ENCODE measurements around the gene STARD5.

Gene STARD5

DNA sequence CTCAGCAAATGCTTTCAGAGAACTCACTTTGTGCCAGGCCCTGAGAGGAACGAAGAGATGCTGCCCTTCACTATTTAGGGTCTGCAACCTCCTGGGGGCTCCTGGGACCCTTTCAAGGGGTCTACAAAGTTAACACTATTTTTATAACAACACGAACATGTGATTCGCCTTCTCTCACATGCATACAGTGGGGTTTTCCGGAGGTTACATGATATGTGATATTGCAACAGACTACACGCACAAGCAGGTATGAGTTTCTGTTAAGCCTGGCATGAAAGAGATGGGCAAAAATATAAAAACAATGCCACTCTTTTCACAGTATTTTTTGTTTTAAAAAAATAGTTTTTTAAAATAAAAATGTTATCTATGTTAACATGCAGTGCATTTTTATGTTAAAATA is 10.3 kb downstream of the STARD5 start:
- H3K4me2 ChIP-seq (ENCODE audit: low read depth, low read length, poor library complexity, severe bottlenecking), result no peak overlapping the region
- H3K4me1 ChIP-seq (ENCODE audit: insufficient read depth, low read length, poor library complexity, severe bottlenecking), result no peaks in the 10 kb centered on the region

GRCh38 chr15:81312790-81313543 is 11.0 kb downstream of the STARD5 start:
- H3K9ac ChIP-seq (ENCODE audit: low read depth, low read length, poor library complexity, severe bottlenecking), result no peak overlapping the region
- no peak for TF ChIP-seq EZH2phosphoT487 (IDR thresholded peaks at IDR 0.05; ENCODE audit: borderline replicate concordance)
- TF ChIP-seq, protein P1, sequence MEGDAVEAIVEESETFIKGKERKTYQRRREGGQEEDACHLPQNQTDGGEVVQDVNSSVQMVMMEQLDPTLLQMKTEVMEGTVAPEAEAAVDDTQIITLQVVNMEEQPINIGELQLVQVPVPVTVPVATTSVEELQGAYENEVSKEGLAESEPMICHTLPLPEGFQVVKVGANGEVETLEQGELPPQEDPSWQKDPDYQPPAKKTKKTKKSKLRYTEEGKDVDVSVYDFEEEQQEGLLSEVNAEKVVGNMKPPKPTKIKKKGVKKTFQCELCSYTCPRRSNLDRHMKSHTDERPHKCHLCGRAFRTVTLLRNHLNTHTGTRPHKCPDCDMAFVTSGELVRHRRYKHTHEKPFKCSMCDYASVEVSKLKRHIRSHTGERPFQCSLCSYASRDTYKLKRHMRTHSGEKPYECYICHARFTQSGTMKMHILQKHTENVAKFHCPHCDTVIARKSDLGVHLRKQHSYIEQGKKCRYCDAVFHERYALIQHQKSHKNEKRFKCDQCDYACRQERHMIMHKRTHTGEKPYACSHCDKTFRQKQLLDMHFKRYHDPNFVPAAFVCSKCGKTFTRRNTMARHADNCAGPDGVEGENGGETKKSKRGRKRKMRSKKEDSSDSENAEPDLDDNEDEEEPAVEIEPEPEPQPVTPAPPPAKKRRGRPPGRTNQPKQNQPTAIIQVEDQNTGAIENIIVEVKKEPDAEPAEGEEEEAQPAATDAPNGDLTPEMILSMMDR (conservative IDR thresholded peaks at IDR 0.05; ENCODE audit: low read length), result no peak
- H3K4me3 ChIP-seq (ENCODE audit: low read length, poor library complexity, severe bottlenecking), result no peak overlapping the region
- H3F3A ChIP-seq (ENCODE audit: low read depth), result no peaks in the 10 kb centered on the region
- H3K79me2 ChIP-seq (ENCODE audit: insufficient read depth, low read length), result no peaks in the 10 kb centered on the region
- H3K4me2 ChIP-seq (ENCODE audit: low read depth, low read length, poor library complexity, severe bottlenecking), result no peak overlapping the region
- no peak overlapping the region for H2AFZ ChIP-seq (ENCODE audit: low read length)
- no peaks in the 10 kb centered on the region for H3K9me3 ChIP-seq (ENCODE audit: insufficient read depth, low read depth, low read length)
- no peaks in the 10 kb centered on the region for H3K27me3 ChIP-seq (ENCODE audit: insufficient read depth, low read length, poor library complexity, severe bottlenecking)
- no peaks in the 10 kb centered on the region for H3K9me2 ChIP-seq (replicated peaks; ENCODE audit: low read depth, low read length)
- H3K4me1 ChIP-seq (ENCODE audit: insufficient read depth, low read length, poor library complexity, severe bottlenecking), result no peaks in the 10 kb centered on the region
- H4K20me1 ChIP-seq (ENCODE audit: insufficient read depth, low read length, poor library complexity, severe bottlenecking), result no peaks in the 10 kb centered on the region
- peaks cover 37% of the 10 kb centered on the region; the same call in 1 of the 2 replicates for H3K36me3 ChIP-seq (ENCODE audit: insufficient read depth, low read length)

More for the DNA sequence above, 10.3 kb downstream of the STARD5 start:
- Histone ChIP-seq H3K4me3 (ENCODE audit: low read length, poor library complexity, severe bottlenecking) (no peak overlapping the region), H4K20me1 (ENCODE audit: insufficient read depth, low read length, poor library complexity, severe bottlenecking) (no peaks in the 10 kb centered on the region), H3K9me3 (ENCODE audit: insufficient read depth, low read depth, low read length) (no peaks in the 10 kb centered on the region), H3K27me3 (ENCODE audit: insufficient read depth, low read length, poor library complexity, severe bottlenecking) (no peaks in the 10 kb centered on the region), H3K9me2 (replicated peaks; ENCODE audit: low read depth, low read length) (no peaks in the 10 kb centered on the region), H3K36me3 (ENCODE audit: insufficient read depth, low read length) (peaks cover 29% of the 10 kb centered on the region; the same call in 1 of the 2 replicates), H3K9ac (ENCODE audit: low read depth, low read length, poor library complexity, severe bottlenecking) (no peak overlapping the region), H2AFZ (ENCODE audit: low read length) (no peak overlapping the region), H3K79me2 (ENCODE audit: insufficient read depth, low read length) (no peaks in the 10 kb centered on the region), H3F3A (ENCODE audit: low read depth) (no peaks in the 10 kb centered on the region)
- TF ChIP-seq EZH2phosphoT487 (IDR thresholded peaks at IDR 0.05; ENCODE audit: borderline replicate concordance), result no peak
- TF ChIP-seq, protein P1 (conservative IDR thresholded peaks at IDR 0.05; ENCODE audit: low read length), result no peak

- TF ChIP-seq, protein P1 (conservative IDR thresholded peaks at IDR 0.05; ENCODE audit: low read length), result no peak
- no peak for TF ChIP-seq EZH2phosphoT487 (IDR thresholded peaks at IDR 0.05; ENCODE audit: borderline replicate concordance)
- Histone ChIP-seq H3K9me3 (ENCODE audit: insufficient read depth, low read depth, low read length) (no peaks in the 10 kb centered on the region), H3K79me2 (ENCODE audit: insufficient read depth, low read length) (no peaks in the 10 kb centered on the region), H3K36me3 (ENCODE audit: insufficient read depth, low read length) (peaks cover 47% of the 10 kb centered on the region; the same call in 1 of the 2 replicates), H2AFZ (ENCODE audit: low read length) (no peak overlapping the region), H3K27me3 (ENCODE audit: insufficient read depth, low read length, poor library complexity, severe bottlenecking) (no peaks in the 10 kb centered on the region), H3K9ac (ENCODE audit: low read depth, low read length, poor library complexity, severe bottlenecking) (no peak overlapping the region), H3K4me1 (ENCODE audit: insufficient read depth, low read length, poor library complexity, severe bottlenecking) (no peaks in the 10 kb centered on the region), H3K9me2 (replicated peaks; ENCODE audit: low read depth, low read length) (no peaks in the 10 kb centered on the region), H4K20me1 (ENCODE audit: insufficient read depth, low read length, poor library complexity, severe bottlenecking) (no peaks in the 10 kb centered on the region), H3F3A (ENCODE audit: low read depth) (no peaks in the 10 kb centered on the region), H3K4me2 (ENCODE audit: low read depth, low read length, poor library complexity, severe bottlenecking) (no peak overlapping the region), H3K4me3 (ENCODE audit: low read length, poor library complexity, severe bottlenecking) (no peak overlapping the region)
Measured at GRCh38 chr15:81311752-81312464, 12.0 kb downstream of the STARD5 start.
